ENCODE data around the gene DOK5.

Gene DOK5

DNA sequence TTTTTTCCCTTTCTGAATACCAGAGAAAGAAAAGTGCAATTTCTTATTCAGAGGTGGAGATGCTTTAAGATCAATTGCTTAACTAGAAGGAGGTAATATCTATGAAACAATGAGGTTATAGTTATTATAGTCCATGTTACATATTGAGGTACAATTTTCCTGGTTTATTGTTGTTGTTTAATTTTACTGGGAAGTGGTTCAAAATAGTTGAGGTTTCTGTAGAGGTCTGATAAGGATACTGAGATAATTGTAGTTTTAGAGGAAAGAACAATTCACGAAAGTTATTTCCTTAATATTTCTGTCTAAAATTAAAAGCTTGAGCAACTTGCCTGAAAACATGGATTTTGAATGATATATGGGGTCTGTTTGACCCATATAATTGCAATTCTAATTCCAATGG lies 51.4 kb downstream of the DOK5 start:
- Histone ChIP-seq H3K27me3 (ENCODE audit: control insufficient read depth in 5 of 5, insufficient read depth in 4 of 5, low read length in 5 of 5) (no peaks in the 10 kb centered on the region), H3K36me3 (ENCODE audit: control insufficient read depth in 5 of 5, insufficient read depth in 5 of 5, low read length in 5 of 5) (no peaks in the 10 kb centered on the region), H3K9ac (ENCODE audit: low read length in 5 of 5) (no peak overlapping the region), H3K27ac (ENCODE audit: low read depth, low read length) (no peak overlapping the region), H3K9me3 (ENCODE audit: control insufficient read depth in 5 of 5, low read length in 5 of 5) (peaks cover 0 to 7% (median 3%) of the 10 kb centered on the region in 5 donors), H3K4me3 (ENCODE audit: low read depth in 1 of 5, low read length in 5 of 5) (no peak overlapping the region), H3K4me1 (ENCODE audit: control insufficient read depth in 5 of 5, insufficient read depth in 5 of 5, low read length in 5 of 5) (peaks cover 0 to 9% (median 7%) of the 10 kb centered on the region in 5 donors)

DNA sequence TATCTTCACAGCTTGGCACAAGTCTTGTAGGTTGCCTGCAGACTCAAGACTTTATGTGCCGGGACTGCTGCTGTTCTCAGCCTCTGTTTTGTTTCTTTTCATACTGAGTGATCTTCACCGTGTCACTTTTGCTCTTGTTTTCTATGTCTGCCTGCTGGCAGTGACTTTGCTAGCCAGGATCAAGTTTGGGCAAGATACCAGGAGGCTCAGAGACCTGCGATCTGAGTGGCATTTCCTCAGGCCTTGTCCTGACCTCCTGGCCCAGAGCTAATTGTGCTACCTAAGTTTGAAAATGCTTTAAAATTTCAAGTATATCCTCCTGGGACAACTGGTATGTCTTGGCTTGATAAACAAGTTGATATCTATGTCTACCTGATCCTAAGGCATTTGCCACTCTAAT lies 57.2 kb downstream of the DOK5 start:
- peaks cover 0 to 14% (median 5%) of the 10 kb centered on the region in 5 donors for H3K4me1 ChIP-seq (ENCODE audit: control insufficient read depth in 5 of 5, insufficient read depth in 5 of 5, low read length in 5 of 5)
- H3K27ac ChIP-seq (ENCODE audit: low read depth, low read length): no peak overlapping the region
- peaks cover 0 to 7% (median 3%) of the 10 kb centered on the region in 5 donors for H3K9me3 ChIP-seq (ENCODE audit: control insufficient read depth in 5 of 5, low read length in 5 of 5)

DNA sequence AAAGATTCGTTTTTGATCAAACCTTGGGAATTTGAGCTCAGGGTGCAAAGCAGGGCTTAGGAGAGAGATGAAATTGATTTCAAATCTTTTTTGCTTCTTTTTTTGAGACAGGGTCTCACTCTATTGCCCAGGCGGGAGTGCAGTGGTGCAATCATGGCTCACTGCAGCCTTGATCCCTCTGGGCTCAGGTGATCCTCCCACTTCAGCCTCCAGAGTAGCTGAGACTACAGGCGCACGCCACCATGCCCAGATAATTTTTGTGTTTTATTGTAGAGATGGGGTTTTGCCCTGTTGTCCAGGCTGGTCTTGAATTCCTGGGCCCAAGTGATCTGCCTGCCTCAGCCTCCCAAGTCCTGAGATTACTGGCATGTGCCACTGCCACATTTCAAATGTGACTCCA lies 58.7 kb downstream of the DOK5 start:
- peaks cover 0 to 10% (median 6%) of the 10 kb centered on the region in 5 donors for H3K9me3 ChIP-seq (ENCODE audit: control insufficient read depth in 5 of 5, low read length in 5 of 5)
- peaks cover 0 to 14% (median 5%) of the 10 kb centered on the region in 5 donors for H3K4me1 ChIP-seq (ENCODE audit: control insufficient read depth in 5 of 5, insufficient read depth in 5 of 5, low read length in 5 of 5)
- no peak overlapping the region for H3K9ac ChIP-seq (ENCODE audit: low read length in 5 of 5)
- H3K27me3 ChIP-seq (ENCODE audit: control insufficient read depth in 5 of 5, insufficient read depth in 4 of 5, low read length in 5 of 5): no peaks in the 10 kb centered on the region
- no peak overlapping the region for H3K27ac ChIP-seq (ENCODE audit: low read depth, low read length)
- H3K36me3 ChIP-seq (ENCODE audit: control insufficient read depth in 5 of 5, insufficient read depth in 5 of 5, low read length in 5 of 5): no peaks in the 10 kb centered on the region
- no peak overlapping the region for H3K4me3 ChIP-seq (ENCODE audit: low read depth in 1 of 5, low read length in 5 of 5)

More for the DNA sequence above, 57.2 kb downstream of the DOK5 start:
- Histone ChIP-seq H3K4me3 (ENCODE audit: low read depth in 1 of 5, low read length in 5 of 5) (no peak overlapping the region), H3K36me3 (ENCODE audit: control insufficient read depth in 5 of 5, insufficient read depth in 5 of 5, low read length in 5 of 5) (no peaks in the 10 kb centered on the region), H3K9ac (ENCODE audit: low read length in 5 of 5) (no peak overlapping the region), H3K27me3 (ENCODE audit: control insufficient read depth in 5 of 5, insufficient read depth in 4 of 5, low read length in 5 of 5) (no peaks in the 10 kb centered on the region)

DNA sequence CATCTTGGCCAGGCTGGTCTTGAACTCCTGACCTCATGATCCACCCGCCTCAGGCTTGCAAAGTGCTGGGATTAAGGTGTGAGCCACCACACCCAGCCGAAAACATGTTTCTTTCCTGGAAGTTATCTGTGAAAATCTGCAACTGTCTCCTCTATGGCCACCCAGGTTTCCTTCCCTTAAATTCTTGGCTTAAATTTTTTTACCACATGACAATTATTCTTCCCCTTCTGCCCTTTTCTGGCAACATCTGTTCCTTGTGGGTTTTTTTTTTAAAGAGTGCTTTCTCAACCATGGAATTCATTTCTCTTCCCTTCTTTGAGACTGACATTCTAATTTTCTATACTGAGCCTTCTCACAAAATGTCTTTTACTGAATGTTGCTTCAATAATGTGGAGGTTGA lies 59.6 kb downstream of the DOK5 start:
- Histone ChIP-seq H3K4me3 (ENCODE audit: low read depth in 1 of 5, low read length in 5 of 5) (no peak overlapping the region), H3K4me1 (ENCODE audit: control insufficient read depth in 5 of 5, insufficient read depth in 5 of 5, low read length in 5 of 5) (peaks cover 0 to 14% (median 5%) of the 10 kb centered on the region in 5 donors), H3K9me3 (ENCODE audit: control insufficient read depth in 5 of 5, low read length in 5 of 5) (peaks cover 3 to 9% (median 6%) of the 10 kb centered on the region in 5 donors), H3K36me3 (ENCODE audit: control insufficient read depth in 5 of 5, insufficient read depth in 5 of 5, low read length in 5 of 5) (no peaks in the 10 kb centered on the region), H3K27ac (ENCODE audit: low read depth, low read length) (no peak overlapping the region), H3K27me3 (ENCODE audit: control insufficient read depth in 5 of 5, insufficient read depth in 4 of 5, low read length in 5 of 5) (no peaks in the 10 kb centered on the region), H3K9ac (ENCODE audit: low read length in 5 of 5) (no peak overlapping the region)

DNA sequence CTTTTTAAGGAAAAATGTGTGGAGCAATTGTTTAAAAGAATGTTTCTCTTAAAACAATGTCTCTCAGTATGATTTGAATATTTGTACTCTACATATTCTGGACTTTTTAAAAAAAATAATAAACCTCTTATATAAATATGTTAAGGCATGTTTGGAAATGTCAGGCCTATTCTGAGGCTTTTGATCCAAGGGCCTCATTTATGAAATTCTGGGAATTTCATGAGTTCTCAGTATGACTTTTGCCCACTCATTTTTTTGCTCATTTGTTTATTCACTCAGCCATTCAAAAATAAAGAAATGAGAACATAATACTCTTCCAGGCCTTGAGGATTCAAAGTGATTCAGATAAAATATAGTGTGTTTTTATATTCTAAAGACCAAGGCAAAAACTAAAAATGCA lies 60.4 kb downstream of the DOK5 start:
- H3K27me3 ChIP-seq (ENCODE audit: control insufficient read depth in 5 of 5, insufficient read depth in 4 of 5, low read length in 5 of 5): no peaks in the 10 kb centered on the region
- H3K9me3 ChIP-seq (ENCODE audit: control insufficient read depth in 5 of 5, low read length in 5 of 5): peaks cover 0 to 6% (median 4%) of the 10 kb centered on the region in 5 donors
- H3K9ac ChIP-seq (ENCODE audit: low read length in 5 of 5): no peak overlapping the region
- no peak overlapping the region for H3K27ac ChIP-seq (ENCODE audit: low read depth, low read length)
- H3K4me3 ChIP-seq (ENCODE audit: low read depth in 1 of 5, low read length in 5 of 5): no peak overlapping the region
- H3K4me1 ChIP-seq (ENCODE audit: control insufficient read depth in 5 of 5, insufficient read depth in 5 of 5, low read length in 5 of 5): peaks cover 0 to 14% (median 5%) of the 10 kb centered on the region in 5 donors
- no peaks in the 10 kb centered on the region for H3K36me3 ChIP-seq (ENCODE audit: control insufficient read depth in 5 of 5, insufficient read depth in 5 of 5, low read length in 5 of 5)

DNA sequence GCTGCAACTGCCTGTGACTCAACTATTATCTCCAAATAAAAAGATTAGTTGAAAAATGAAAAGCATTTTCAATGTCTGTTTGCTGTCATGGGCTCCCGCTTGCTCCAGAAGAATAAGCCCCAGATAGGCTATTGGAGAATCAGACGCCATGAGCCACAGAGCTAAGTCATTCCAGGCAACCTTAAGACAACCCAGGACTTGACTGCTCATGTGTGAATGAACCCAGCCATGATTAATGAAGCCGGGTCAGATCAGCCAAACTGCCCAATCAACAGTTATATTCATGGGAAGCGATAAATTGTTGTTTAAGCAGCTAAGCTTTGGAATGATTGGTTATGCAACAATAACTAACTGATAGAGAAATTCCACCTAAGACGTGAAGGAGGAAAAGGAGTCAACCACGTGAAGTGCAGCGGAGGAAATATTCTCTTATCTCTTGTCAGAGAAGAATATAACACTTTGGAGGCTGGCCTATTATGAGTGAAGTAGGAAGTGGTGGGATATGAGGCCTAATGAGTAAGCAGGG lies 64.2 kb downstream of the DOK5 start:
- no peak overlapping the region for H3K27ac ChIP-seq (ENCODE audit: low read depth, low read length)
- H3K4me1 ChIP-seq (ENCODE audit: control insufficient read depth in 5 of 5, insufficient read depth in 5 of 5, low read length in 5 of 5): peaks cover 0 to 6% (median 2%) of the 10 kb centered on the region in 5 donors
- no peak overlapping the region for H3K4me3 ChIP-seq (ENCODE audit: low read depth in 1 of 5, low read length in 5 of 5)
- no peaks in the 10 kb centered on the region for H3K36me3 ChIP-seq (ENCODE audit: control insufficient read depth in 5 of 5, insufficient read depth in 5 of 5, low read length in 5 of 5)
- H3K9me3 ChIP-seq (ENCODE audit: control insufficient read depth in 5 of 5, low read length in 5 of 5): peaks cover 0 to 9% (median 3%) of the 10 kb centered on the region in 5 donors
- no peak overlapping the region for H3K9ac ChIP-seq (ENCODE audit: low read length in 5 of 5)
- no peaks in the 10 kb centered on the region for H3K27me3 ChIP-seq (ENCODE audit: control insufficient read depth in 5 of 5, insufficient read depth in 4 of 5, low read length in 5 of 5)

DNA sequence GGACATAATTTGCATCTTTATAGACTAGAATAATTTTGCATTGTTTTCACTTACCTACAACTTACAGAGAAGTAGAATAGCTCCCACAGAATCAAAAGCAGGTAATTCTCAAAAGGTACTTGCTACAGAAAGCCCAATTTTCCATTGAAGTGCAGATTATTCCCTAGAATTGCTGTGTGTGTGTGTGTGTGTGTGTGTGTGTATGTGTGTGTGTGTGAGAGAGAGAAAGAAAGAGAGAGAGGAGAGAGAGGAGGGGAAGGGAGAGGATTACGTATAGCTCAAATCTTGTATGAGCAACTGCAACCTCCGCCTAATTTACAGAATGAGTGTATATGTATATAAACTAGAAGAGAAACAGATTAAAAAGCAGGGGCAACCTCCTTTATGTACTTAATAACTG lies 68.0 kb downstream of the DOK5 start:
- Histone ChIP-seq H3K27me3 (ENCODE audit: control insufficient read depth in 5 of 5, insufficient read depth in 4 of 5, low read length in 5 of 5) (no peaks in the 10 kb centered on the region), H3K4me3 (ENCODE audit: low read depth in 1 of 5, low read length in 5 of 5) (no peak overlapping the region), H3K36me3 (ENCODE audit: control insufficient read depth in 5 of 5, insufficient read depth in 5 of 5, low read length in 5 of 5) (no peaks in the 10 kb centered on the region), H3K27ac (ENCODE audit: low read depth, low read length) (no peak overlapping the region), H3K9ac (ENCODE audit: low read length in 5 of 5) (no peak overlapping the region), H3K4me1 (ENCODE audit: control insufficient read depth in 5 of 5, insufficient read depth in 5 of 5, low read length in 5 of 5) (peaks cover 0 to 3% (median 0%) of the 10 kb centered on the region in 5 donors), H3K9me3 (ENCODE audit: control insufficient read depth in 5 of 5, low read length in 5 of 5) (peaks cover 0 to 9% (median 3%) of the 10 kb centered on the region in 5 donors)

DNA sequence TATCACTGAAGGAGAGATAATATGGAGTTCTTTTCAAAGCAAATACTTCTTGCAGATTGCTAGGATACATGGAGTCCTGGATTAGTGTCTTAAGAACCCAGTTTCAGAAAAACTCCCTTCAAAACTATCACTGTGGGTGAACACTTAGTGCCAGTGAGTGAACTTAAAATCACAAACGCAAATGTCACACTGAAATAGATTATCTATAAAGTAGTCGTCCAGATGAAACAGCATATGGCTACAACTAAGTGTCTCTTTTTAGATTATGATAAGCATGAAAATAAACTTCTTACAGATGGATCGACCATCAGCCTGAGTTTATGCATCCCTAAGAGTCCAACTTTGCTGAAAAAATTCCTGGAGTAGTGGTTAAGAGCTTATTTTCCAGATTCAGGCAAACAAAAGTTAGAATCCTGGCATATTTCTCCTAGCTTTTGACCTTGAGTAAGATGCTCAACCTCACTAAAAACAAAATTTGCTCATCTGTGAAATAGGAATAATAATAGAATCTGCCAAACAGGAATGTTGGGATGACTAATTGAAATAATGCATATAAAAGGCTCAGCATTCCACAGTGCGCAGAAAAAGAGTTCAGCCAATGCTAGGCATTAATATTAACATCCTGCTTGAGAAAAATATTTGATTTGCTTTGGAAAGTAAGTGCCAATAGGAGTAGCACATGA lies 70.4 kb downstream of the DOK5 start:
- H3K9me3 ChIP-seq (ENCODE audit: control insufficient read depth in 5 of 5, low read length in 5 of 5): peaks cover 0 to 5% (median 0%) of the 10 kb centered on the region in 5 donors
- no peaks in the 10 kb centered on the region for H3K27me3 ChIP-seq (ENCODE audit: control insufficient read depth in 5 of 5, insufficient read depth in 4 of 5, low read length in 5 of 5)
- no peak overlapping the region for H3K4me3 ChIP-seq (ENCODE audit: low read depth in 1 of 5, low read length in 5 of 5)
- H3K9ac ChIP-seq (ENCODE audit: low read length in 5 of 5): no peak overlapping the region
- H3K4me1 ChIP-seq (ENCODE audit: control insufficient read depth in 5 of 5, insufficient read depth in 5 of 5, low read length in 5 of 5): peaks cover 0 to 9% (median 0%) of the 10 kb centered on the region in 5 donors
- no peaks in the 10 kb centered on the region for H3K36me3 ChIP-seq (ENCODE audit: control insufficient read depth in 5 of 5, insufficient read depth in 5 of 5, low read length in 5 of 5)
- H3K27ac ChIP-seq (ENCODE audit: low read depth, low read length): no peak overlapping the region

DNA sequence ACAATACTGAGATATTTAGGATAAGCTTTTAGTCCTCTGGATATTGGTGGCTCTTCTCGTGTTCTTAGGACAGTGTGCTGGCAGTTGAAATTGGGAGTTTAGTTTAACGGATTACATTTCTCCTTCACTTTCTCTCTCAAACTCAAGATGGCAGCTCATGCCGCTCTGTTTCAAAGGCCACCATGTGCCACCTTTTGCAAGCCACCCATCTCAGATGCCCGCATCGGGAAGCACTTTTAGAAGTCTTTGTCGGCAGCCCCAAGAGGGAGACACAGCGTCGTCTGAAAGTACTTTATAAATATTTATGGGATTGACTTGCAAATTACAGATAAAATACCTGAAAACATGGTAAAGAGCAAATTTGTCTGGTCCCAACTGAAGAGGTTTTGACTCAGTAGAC lies 73.5 kb downstream of the DOK5 start:
- Histone ChIP-seq H3K4me1 (ENCODE audit: control insufficient read depth in 5 of 5, insufficient read depth in 5 of 5, low read length in 5 of 5) (peaks cover 0 to 9% (median 0%) of the 10 kb centered on the region in 5 donors), H3K27me3 (ENCODE audit: control insufficient read depth in 5 of 5, insufficient read depth in 4 of 5, low read length in 5 of 5) (no peaks in the 10 kb centered on the region), H3K4me3 (ENCODE audit: low read depth in 1 of 5, low read length in 5 of 5) (no peak overlapping the region), H3K36me3 (ENCODE audit: control insufficient read depth in 5 of 5, insufficient read depth in 5 of 5, low read length in 5 of 5) (no peaks in the 10 kb centered on the region), H3K9ac (ENCODE audit: low read length in 5 of 5) (no peak overlapping the region), H3K9me3 (ENCODE audit: control insufficient read depth in 5 of 5, low read length in 5 of 5) (peaks cover 0 to 5% (median 0%) of the 10 kb centered on the region in 5 donors), H3K27ac (ENCODE audit: low read depth, low read length) (no peak overlapping the region)

DNA sequence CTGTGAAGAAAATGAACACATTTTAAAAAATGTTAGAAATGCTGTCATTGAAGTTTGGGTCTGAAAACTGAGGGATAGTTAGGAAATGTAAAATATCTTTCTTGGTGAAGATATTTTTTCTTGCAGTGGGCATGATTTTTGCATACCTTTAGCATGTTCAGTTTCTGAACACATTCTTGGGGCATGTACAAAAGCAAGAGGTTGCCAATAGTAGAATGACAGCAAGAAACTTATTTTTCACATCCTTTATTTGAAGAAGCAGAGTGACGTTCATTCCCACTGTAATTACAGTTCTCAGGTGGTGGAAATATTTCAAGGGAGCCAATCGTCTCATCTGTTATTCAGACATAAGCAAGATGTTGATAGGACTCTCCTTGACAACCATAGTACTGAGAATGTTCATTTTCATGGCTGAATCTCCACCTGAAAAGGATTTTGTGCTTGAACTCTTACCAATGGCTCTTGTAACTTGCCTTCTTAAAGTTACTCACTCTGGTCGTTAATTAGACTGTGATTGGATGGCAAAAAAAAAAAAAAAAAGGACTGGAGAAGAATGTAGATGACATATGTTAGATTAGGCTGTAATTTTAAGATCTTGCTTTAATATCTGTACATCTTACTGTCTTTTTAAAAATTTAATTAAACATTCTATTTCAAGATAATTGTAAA lies 74.4 kb downstream of the DOK5 start:
- H3K4me1 ChIP-seq (ENCODE audit: control insufficient read depth in 5 of 5, insufficient read depth in 5 of 5, low read length in 5 of 5): peaks cover 0 to 9% (median 0%) of the 10 kb centered on the region in 5 donors
- H3K9ac ChIP-seq (ENCODE audit: low read length in 5 of 5): no peak overlapping the region
- H3K36me3 ChIP-seq (ENCODE audit: control insufficient read depth in 5 of 5, insufficient read depth in 5 of 5, low read length in 5 of 5): no peaks in the 10 kb centered on the region
- H3K9me3 ChIP-seq (ENCODE audit: control insufficient read depth in 5 of 5, low read length in 5 of 5): no peaks in the 10 kb centered on the region
- no peaks in the 10 kb centered on the region for H3K27me3 ChIP-seq (ENCODE audit: control insufficient read depth in 5 of 5, insufficient read depth in 4 of 5, low read length in 5 of 5)
- no peak overlapping the region for H3K27ac ChIP-seq (ENCODE audit: low read depth, low read length)
- no peak overlapping the region for H3K4me3 ChIP-seq (ENCODE audit: low read depth in 1 of 5, low read length in 5 of 5)
